Measurements from ENCODE around the gene GAB2.
A peak's percentile ranks its signal among the peaks of the same experiment; 100 is the strongest.

GAB2 gene

DNA sequence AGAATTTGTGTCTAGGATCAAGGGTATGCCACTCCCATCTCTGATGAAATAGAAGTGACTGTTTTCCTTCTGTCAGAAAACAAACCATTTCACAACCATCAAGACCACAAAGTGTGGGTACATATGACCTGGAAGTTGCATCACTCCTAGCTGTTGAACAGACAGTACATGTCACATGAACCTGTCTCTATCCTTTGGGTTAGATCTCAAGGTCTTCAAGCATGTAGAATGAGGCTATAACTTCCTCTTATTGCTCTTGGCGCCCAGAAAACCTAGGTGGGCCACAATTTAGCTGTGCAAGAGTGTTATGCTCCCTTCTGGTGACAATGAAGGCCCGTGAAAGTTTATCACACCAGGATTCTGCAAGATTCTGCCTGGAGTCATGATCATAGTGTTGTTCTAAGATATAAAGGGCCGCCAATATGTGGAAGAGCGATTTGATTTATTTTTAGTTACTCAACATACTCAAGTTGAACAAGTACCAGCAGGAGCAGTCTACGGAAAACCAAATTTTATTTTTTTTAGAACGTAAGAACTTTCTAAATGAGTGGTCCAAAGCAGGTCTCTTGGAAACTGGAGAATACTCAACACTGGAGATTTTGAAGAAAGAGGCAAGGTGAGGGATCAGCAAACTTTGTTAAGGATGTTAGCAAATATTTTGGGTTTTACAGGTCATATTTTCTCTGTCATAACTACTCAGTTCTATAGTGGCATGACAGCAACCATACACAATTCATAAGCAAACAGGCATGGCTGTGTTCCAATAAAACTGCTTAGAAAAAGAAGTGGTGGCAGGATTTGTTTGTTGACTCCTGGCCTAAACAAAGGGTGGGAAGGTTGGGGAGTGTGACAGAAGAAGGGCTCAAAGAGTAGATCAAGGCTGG lies 127.1 kb downstream of the GAB2 start:
- ChIA-PET CTCF (no interaction called here), POLR2A (interaction anchor here (0.6 to 0.8 kb wide), 2 partner anchors 9 to 60 kb away, joined by 4 to 5 read pairs; no protein-coding TSS in a partner anchor)
- peaks cover 0 to 5% (median 0%) of the 10 kb centered on the region in 5 experiments for H3K9me3 ChIP-seq (ENCODE audit: control extremely low read depth in 1 of 5, control insufficient read depth in 4 of 5, insufficient read depth in 2 of 5, low read depth in 1 of 5, low read length in 4 of 5)
- no peaks in the 10 kb centered on the region for H3K27me3 ChIP-seq (replicated peaks in 2 of 5; ENCODE audit: control insufficient read depth in 4 of 5, insufficient read depth in 5 of 5, low read length in 4 of 5)
- WGBS (ENCODE audit: insufficient coverage), result 74% methylated on average over 2 of the region's 6 CpGs
- peak overlapping the region in 1 of 7 experiments; percentile 4 for H3K4me3 ChIP-seq (ENCODE audit: control insufficient read depth in 1 of 7, extremely low read depth in 1 of 7, insufficient read depth in 4 of 7, low read depth in 2 of 7, low read length in 6 of 7)
- H3K27ac ChIP-seq (ENCODE audit: insufficient read depth in 1 of 2, low read depth in 1 of 2, low read length in 2 of 2, poor library complexity in 1 of 2, severe bottlenecking in 2 of 2), result peak overlapping the region in 1 of 2 experiments; percentile 81
- peak; percentile 86 to 97 (median 94) for DNase-seq
- H3K36me3 ChIP-seq (ENCODE audit: control insufficient read depth in 4 of 4, insufficient read depth in 4 of 4, low read length in 3 of 4), result peaks cover 0 to 3% (median under 1%) of the 10 kb centered on the region in 4 experiments
- peaks cover 9 to 45% (median 25%) of the 10 kb centered on the region in 4 experiments for H3K4me1 ChIP-seq (ENCODE audit: control extremely low read depth in 1 of 4, control insufficient read depth in 4 of 4, insufficient read depth in 4 of 4, low read length in 3 of 4)

DNA sequence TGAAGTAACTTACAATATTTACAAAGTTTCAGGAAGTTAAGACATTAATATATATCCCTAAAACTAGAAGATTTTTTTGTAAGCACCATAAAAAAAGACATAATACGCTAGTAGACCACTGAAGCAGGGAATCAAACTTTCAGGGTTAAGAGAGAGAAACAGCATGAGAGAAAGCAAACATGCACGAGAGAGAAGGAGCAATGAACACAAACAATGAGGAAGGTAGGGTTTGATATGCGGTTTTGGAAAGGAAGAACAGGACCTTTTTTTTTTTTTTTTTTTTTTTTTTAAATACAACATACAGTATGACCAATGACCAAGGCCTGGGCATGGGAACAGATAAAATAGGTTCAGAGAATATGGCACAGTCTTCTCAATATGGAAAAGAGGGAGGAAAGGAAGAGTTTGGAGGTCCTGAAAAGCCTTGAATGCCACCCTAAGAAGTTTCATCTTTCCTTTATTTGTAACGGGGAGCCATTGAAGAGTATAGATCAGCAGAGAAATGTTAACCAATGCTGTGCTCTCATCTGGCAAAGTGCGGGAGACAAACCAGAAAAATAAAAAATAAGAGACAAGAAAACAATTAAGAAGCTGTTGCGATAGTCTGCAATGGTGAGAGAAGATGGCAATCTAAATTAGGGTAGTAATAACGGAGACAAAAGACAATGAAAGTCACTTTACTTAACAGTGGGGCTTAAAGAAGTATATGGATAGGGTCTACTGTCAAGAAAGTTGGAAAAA lies 127.9 kb downstream of the GAB2 start:
- peak overlapping the region in 1 of 2 experiments; percentile 81 for H3K27ac ChIP-seq (ENCODE audit: insufficient read depth in 1 of 2, low read depth in 1 of 2, low read length in 2 of 2, poor library complexity in 1 of 2, severe bottlenecking in 2 of 2)
- peaks cover 13 to 43% (median 27%) of the 10 kb centered on the region in 4 experiments for H3K4me1 ChIP-seq (ENCODE audit: control extremely low read depth in 1 of 4, control insufficient read depth in 4 of 4, insufficient read depth in 4 of 4, low read length in 3 of 4)
- H3K4me3 ChIP-seq (ENCODE audit: control insufficient read depth in 1 of 7, extremely low read depth in 1 of 7, insufficient read depth in 4 of 7, low read depth in 2 of 7, low read length in 6 of 7), result no peak overlapping the region
- H3K9me3 ChIP-seq (ENCODE audit: control extremely low read depth in 1 of 5, control insufficient read depth in 4 of 5, insufficient read depth in 2 of 5, low read depth in 1 of 5, low read length in 4 of 5), result peaks cover 0 to 5% (median 0%) of the 10 kb centered on the region in 5 experiments
- H3K36me3 ChIP-seq (ENCODE audit: control insufficient read depth in 4 of 4, insufficient read depth in 4 of 4, low read length in 3 of 4), result no peaks in the 10 kb centered on the region
- DNase-seq, result peak in 2 of 3 donors; percentile 36 to 42
- WGBS (ENCODE audit: insufficient coverage), result 97% methylated on average over 4 of the region's 7 CpGs
- CTCF ChIA-PET, result interaction anchor here (1.0 kb wide), 1 partner anchor 11 kb away, joined by 4 read pairs; no protein-coding TSS in a partner anchor
- H3K27me3 ChIP-seq (replicated peaks in 2 of 5; ENCODE audit: control insufficient read depth in 4 of 5, insufficient read depth in 5 of 5, low read length in 4 of 5), result no peaks in the 10 kb centered on the region
- POLR2A ChIA-PET, result interaction anchor here (0.8 kb wide), 1 partner anchor 61 kb away, joined by 5 read pairs; no protein-coding TSS in a partner anchor

DNA sequence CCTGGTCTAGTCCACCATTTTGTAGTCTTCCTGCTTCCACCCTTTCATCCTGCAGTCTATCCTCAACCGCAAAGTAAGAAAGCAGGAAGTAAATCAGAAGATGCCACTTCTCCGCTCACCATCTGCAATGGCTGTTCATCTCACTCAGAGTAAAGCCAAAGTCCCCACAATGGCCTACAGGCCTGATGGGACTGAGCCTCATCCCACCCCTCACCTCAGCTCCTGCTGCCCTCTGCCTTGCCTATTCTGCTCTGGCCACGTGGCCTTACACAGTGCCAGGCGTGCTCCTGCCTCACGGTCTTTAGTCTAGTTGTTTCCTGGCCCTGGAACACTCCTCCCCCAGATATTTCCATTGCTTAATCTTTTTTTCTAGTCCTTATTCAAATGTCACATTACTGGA lies 133.4 kb downstream of the GAB2 start:
- H3K9me3 ChIP-seq (ENCODE audit: control extremely low read depth in 1 of 5, control insufficient read depth in 4 of 5, insufficient read depth in 2 of 5, low read depth in 1 of 5, low read length in 4 of 5), result peaks cover 0 to 5% (median 0%) of the 10 kb centered on the region in 5 experiments
- no peak overlapping the region for H3K4me3 ChIP-seq (ENCODE audit: control insufficient read depth in 1 of 7, extremely low read depth in 1 of 7, insufficient read depth in 4 of 7, low read depth in 2 of 7, low read length in 6 of 7)
- no peak overlapping the region for H3K27ac ChIP-seq (ENCODE audit: insufficient read depth in 1 of 2, low read depth in 1 of 2, low read length in 2 of 2, poor library complexity in 1 of 2, severe bottlenecking in 2 of 2)
- 100% methylated on average over 5 of the region's 5 CpGs for WGBS (ENCODE audit: insufficient coverage)
- peaks cover 4 to 15% (median 6%) of the 10 kb centered on the region in 4 experiments for H3K4me1 ChIP-seq (ENCODE audit: control extremely low read depth in 1 of 4, control insufficient read depth in 4 of 4, insufficient read depth in 4 of 4, low read length in 3 of 4)
- no peaks in the 10 kb centered on the region for H3K27me3 ChIP-seq (replicated peaks in 2 of 5; ENCODE audit: control insufficient read depth in 4 of 5, insufficient read depth in 5 of 5, low read length in 4 of 5)
- CTCF ChIA-PET, result interaction anchor here (1.1 to 1.9 kb wide), 3 partner anchors 21 to 136 kb away, joined by 3 to 4 read pairs (median 3); no protein-coding TSS in a partner anchor
- DNase-seq, result no peak
- POLR2A ChIA-PET, result no interaction called here
- peaks cover 8 to 14% (median 9%) of the 10 kb centered on the region in 4 experiments for H3K36me3 ChIP-seq (ENCODE audit: control insufficient read depth in 4 of 4, insufficient read depth in 4 of 4, low read length in 3 of 4)

DNA sequence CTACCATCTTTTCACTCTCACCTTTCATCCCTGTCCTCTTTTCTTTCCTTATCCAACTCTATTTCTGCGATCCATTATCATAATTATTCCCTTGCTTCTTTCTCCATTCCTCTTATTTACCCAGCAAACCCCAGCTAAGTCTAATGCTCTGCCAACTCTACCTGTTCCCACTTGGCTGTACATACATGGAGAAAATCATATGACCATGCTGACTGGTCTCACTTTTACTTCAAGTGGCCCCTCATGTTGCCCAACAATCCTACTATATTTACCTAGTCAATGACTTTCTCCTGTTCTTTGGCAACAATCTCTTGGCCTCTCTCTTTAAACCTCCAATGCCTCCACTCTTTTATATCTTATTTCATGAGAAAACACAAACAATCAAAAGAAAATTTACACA lies 134.8 kb downstream of the GAB2 start:
- CTCF ChIA-PET, result no interaction called here
- DNase-seq, result no peak
- 100% methylated on average over 1 of the region's 1 CpG for whole genome bisulfite sequencing (ENCODE audit: insufficient coverage)
- Histone ChIP-seq H3K27ac (ENCODE audit: insufficient read depth in 1 of 2, low read depth in 1 of 2, low read length in 2 of 2, poor library complexity in 1 of 2, severe bottlenecking in 2 of 2) (no peak overlapping the region), H3K36me3 (ENCODE audit: control insufficient read depth in 4 of 4, insufficient read depth in 4 of 4, low read length in 3 of 4) (peaks cover 8 to 15% (median 12%) of the 10 kb centered on the region in 4 experiments), H3K27me3 (replicated peaks in 2 of 5; ENCODE audit: control insufficient read depth in 4 of 5, insufficient read depth in 5 of 5, low read length in 4 of 5) (no peaks in the 10 kb centered on the region), H3K4me1 (ENCODE audit: control extremely low read depth in 1 of 4, control insufficient read depth in 4 of 4, insufficient read depth in 4 of 4, low read length in 3 of 4) (peaks cover 0 to 12% (median 4%) of the 10 kb centered on the region in 4 experiments), H3K9me3 (ENCODE audit: control extremely low read depth in 1 of 5, control insufficient read depth in 4 of 5, insufficient read depth in 2 of 5, low read depth in 1 of 5, low read length in 4 of 5) (no peaks in the 10 kb centered on the region), H3K4me3 (ENCODE audit: control insufficient read depth in 1 of 7, extremely low read depth in 1 of 7, insufficient read depth in 4 of 7, low read depth in 2 of 7, low read length in 6 of 7) (no peak overlapping the region)
- POLR2A ChIA-PET, result no interaction called here

DNA sequence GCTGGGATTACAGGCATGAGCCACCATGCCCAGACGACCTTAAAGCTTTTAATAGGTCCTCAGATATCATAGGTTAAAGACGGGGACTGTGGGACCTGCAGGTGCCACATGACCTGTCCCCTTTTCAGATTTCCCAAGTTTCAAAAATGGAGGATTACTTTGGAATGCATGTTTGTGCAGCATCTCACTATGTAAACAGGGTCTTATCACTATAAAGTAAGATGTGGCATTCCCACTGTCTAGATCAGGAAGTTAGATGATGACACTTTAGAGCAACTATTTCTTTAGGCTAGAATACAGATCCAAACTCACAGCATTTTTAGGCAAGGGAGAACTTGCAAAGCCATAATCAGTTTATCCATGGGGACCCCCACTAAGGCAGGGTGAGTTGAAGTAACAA lies 136.1 kb downstream of the GAB2 start:
- ChIA-PET CTCF (interaction anchor here (0.9 to 1.1 kb wide), 2 partner anchors 11 to 21 kb away, joined by 3 to 4 read pairs; no protein-coding TSS in a partner anchor), POLR2A (no interaction called here)
- no peak for DNase-seq
- no peak overlapping the region for H3K27ac ChIP-seq (ENCODE audit: insufficient read depth in 1 of 2, low read depth in 1 of 2, low read length in 2 of 2, poor library complexity in 1 of 2, severe bottlenecking in 2 of 2)
- peaks cover 8 to 16% (median 15%) of the 10 kb centered on the region in 4 experiments for H3K36me3 ChIP-seq (ENCODE audit: control insufficient read depth in 4 of 4, insufficient read depth in 4 of 4, low read length in 3 of 4)
- H3K4me3 ChIP-seq (ENCODE audit: control insufficient read depth in 1 of 7, extremely low read depth in 1 of 7, insufficient read depth in 4 of 7, low read depth in 2 of 7, low read length in 6 of 7), result no peak overlapping the region
- peaks cover 0 to 8% (median 4%) of the 10 kb centered on the region in 4 experiments for H3K4me1 ChIP-seq (ENCODE audit: control extremely low read depth in 1 of 4, control insufficient read depth in 4 of 4, insufficient read depth in 4 of 4, low read length in 3 of 4)
- 100% methylated on average over 2 of the region's 2 CpGs for WGBS (ENCODE audit: insufficient coverage)
- no peaks in the 10 kb centered on the region for H3K9me3 ChIP-seq (ENCODE audit: control extremely low read depth in 1 of 5, control insufficient read depth in 4 of 5, insufficient read depth in 2 of 5, low read depth in 1 of 5, low read length in 4 of 5)
- no peaks in the 10 kb centered on the region for H3K27me3 ChIP-seq (replicated peaks in 2 of 5; ENCODE audit: control insufficient read depth in 4 of 5, insufficient read depth in 5 of 5, low read length in 4 of 5)

DNA sequence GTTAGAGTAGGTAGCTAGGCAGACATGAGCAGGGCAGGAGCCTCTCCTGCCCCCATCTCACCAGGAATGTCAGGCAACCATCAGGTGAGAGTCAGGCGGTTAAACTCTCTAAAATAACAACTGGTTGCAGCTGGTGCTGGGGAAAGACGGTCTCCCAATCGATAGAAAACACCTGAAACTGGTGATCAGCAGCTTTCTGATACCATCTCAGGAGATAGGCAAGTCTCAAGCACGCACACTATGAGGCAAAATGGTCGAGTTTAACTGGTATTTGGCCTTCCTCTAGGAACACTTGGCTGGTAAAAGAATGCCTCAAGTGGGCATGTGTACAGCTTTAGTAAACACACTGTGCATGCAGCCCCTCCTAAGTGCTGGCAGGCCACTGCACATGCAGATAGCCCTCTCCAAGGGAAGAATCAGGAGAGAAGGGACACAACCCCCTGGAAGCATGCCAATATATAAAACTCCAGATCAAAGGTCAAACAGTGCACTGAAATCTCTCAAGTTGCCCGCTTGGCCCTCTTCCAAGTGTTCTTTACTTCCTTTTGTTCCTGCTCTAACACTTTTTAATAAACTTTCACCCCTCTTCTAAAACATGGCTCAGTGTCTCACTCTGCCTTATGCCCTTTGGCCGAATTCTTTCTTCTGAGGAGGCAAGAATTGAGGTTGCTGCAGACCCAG lies 140.2 kb downstream of the GAB2 start:
- POLR2A ChIA-PET, result no interaction called here
- H3K4me1 ChIP-seq (ENCODE audit: control extremely low read depth in 1 of 4, control insufficient read depth in 4 of 4, insufficient read depth in 4 of 4, low read length in 3 of 4), result no peaks in the 10 kb centered on the region

More for the DNA sequence above, 140.2 kb downstream of the GAB2 start:
- Histone ChIP-seq H3K27ac (ENCODE audit: insufficient read depth in 1 of 2, low read depth in 1 of 2, low read length in 2 of 2, poor library complexity in 1 of 2, severe bottlenecking in 2 of 2) (no peak overlapping the region), H3K4me3 (ENCODE audit: control insufficient read depth in 1 of 7, extremely low read depth in 1 of 7, insufficient read depth in 4 of 7, low read depth in 2 of 7, low read length in 6 of 7) (no peak overlapping the region), H3K9me3 (ENCODE audit: control extremely low read depth in 1 of 5, control insufficient read depth in 4 of 5, insufficient read depth in 2 of 5, low read depth in 1 of 5, low read length in 4 of 5) (peaks cover 0 to 18% (median 14%) of the 10 kb centered on the region in 5 experiments), H3K27me3 (replicated peaks in 2 of 5; ENCODE audit: control insufficient read depth in 4 of 5, insufficient read depth in 5 of 5, low read length in 4 of 5) (no peaks in the 10 kb centered on the region), H3K36me3 (ENCODE audit: control insufficient read depth in 4 of 4, insufficient read depth in 4 of 4, low read length in 3 of 4) (peaks cover 12 to 40% (median 26%) of the 10 kb centered on the region in 4 experiments)
- WGBS (ENCODE audit: insufficient coverage), result 94% methylated on average over 7 of the region's 7 CpGs
- CTCF ChIA-PET, result interaction anchor here (2.2 kb wide), 1 partner anchor 12 kb away, joined by 7 read pairs; no protein-coding TSS in a partner anchor
- no peak for DNase-seq
